ENCODE results near the gene FLG2.
"Not testable (repeated sequence)": the region's sequence is repeated elsewhere in the genome, so short reads cannot be mapped to it uniquely, and the experiment has no call there.

The FLG2 gene

GRCh38 chr1:152312169-152312568 lies 47.6 kb downstream of the FLG2 start:
- not testable (repeated sequence) for DNase-seq (ENCODE audit: low read depth)

GRCh38 chr1:152309955-152310354 lies 49.9 kb downstream of the FLG2 start:
- DNase-seq (ENCODE audit: low read depth), result no peak

- not testable (repeated sequence) for DNase-seq (ENCODE audit: low read depth)
These were observed 50.4 kb downstream of the FLG2 start for GRCh38 chr1:152309320-152309901.

- DNase-seq (ENCODE audit: low read depth), result not testable (repeated sequence)
These were observed 51.0 kb downstream of the FLG2 start for GRCh38 chr1:152308758-152309157.

GRCh38 chr1:152307970-152308369 lies 51.8 kb downstream of the FLG2 start:
- not testable (repeated sequence) for DNase-seq (ENCODE audit: low read depth)

- not testable (repeated sequence) for DNase-seq (ENCODE audit: low read depth)
These were observed 53.7 kb downstream of the FLG2 start for GRCh38 chr1:152306123-152306522.

- not testable (repeated sequence) for DNase-seq (ENCODE audit: low read depth)
These were observed 55.0 kb downstream of the FLG2 start for GRCh38 chr1:152304773-152305172.

GRCh38 chr1:152303139-152303872 lies 56.5 kb downstream of the FLG2 start:
- not testable (repeated sequence) for DNase-seq (ENCODE audit: low read depth)
